SJSA1 (cell line): Measurements from ENCODE around the gene CYB5RL. TPM values are rescaled to one million over a fixed set of nuclear protein-coding genes. Genes with fewer than 3 reads are reported as not detected.

Experiments
- DNase-seq, 2 experiments: peaks; one replicate each; pipeline ENCODE4 v3.0.0-alpha.2; 2015 to 2020; ENCODE audit warnings: low spot score in 2 of 2, low read depth in 1 of 2
- H3K27ac ChIP-seq: fragments of 250-450 bp; sonication (Bioruptor Pico); 2 replicates; pipeline ENCODE4 v1.5.1; 2020; ENCODE audit warnings: mild to moderate bottlenecking, moderate library complexity
- H3K27me3 ChIP-seq: fragments of 250-450 bp; sonication (Bioruptor Pico); replicated peaks from 2 replicates; pipeline ENCODE4 v1.5.1; 2020; ENCODE audit warnings: mild to moderate bottlenecking, moderate library complexity
- H3K36me3 ChIP-seq: fragments of 250-450 bp; sonication (Bioruptor Pico); 2 replicates; pipeline ENCODE4 v1.5.1; 2020; ENCODE audit warnings: mild to moderate bottlenecking
- H3K4me1 ChIP-seq: fragments of 250-450 bp; sonication (Bioruptor Pico); replicated peaks from 2 replicates; pipeline ENCODE4 v1.6.1; 2021; ENCODE audit warnings: mild to moderate bottlenecking
- H3K4me3 ChIP-seq: fragments of 250-450 bp; sonication (Bioruptor Pico); 2 replicates; pipeline ENCODE4 v1.5.1; 2020; ENCODE audit warnings: mild to moderate bottlenecking
- H3K9me3 ChIP-seq: fragments of 250-450 bp; sonication (Bioruptor Pico); replicated peaks from 2 replicates; pipeline ENCODE4 v1.5.1; 2020; ENCODE audit warnings: mild to moderate bottlenecking
- total RNA-seq: library from RNA; depleted of rRNA; stranded (reverse); fragments of >200 nt; shearing (Covaris generic); gene quantifications from 2 replicates; pipeline ENCODE4 v1.2.3, GENCODE V29; 2014

Gene CYB5RL
- total RNA-seq, 1 experiment from 2014 or later: 4.9 TPM

DNA sequence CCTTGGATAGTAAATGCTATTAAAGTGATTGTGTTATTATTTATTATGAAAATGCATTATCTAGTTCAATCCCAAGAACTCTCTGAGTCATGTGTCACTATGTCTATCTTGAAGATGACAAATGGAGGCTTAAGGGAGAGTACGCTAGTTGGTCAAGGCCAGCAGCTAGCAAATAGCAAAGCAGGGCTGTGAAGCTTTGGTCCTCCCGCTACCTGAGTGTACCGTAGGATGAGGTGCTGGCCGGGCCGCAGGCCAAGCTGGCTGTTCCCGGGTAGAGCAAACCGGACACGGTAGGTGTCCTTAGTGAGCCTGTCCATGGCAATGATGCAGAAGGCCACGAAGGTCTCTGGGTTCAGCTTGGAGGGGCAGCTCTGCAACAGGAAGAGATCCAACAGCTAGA lies 9.3 kb downstream of the CYB5RL start:
- no peak overlapping the region for H3K27ac ChIP-seq
- no peak overlapping the region for H3K4me3 ChIP-seq
- H3K36me3 ChIP-seq: peaks cover 7% of the 10 kb centered on the region; the same call in 1 of the 2 replicates
- H3K9me3 ChIP-seq: no peaks in the 10 kb centered on the region
- no peaks in the 10 kb centered on the region for H3K27me3 ChIP-seq
- no peaks in the 10 kb centered on the region for H3K4me1 ChIP-seq
- DNase-seq: no peak

DNA sequence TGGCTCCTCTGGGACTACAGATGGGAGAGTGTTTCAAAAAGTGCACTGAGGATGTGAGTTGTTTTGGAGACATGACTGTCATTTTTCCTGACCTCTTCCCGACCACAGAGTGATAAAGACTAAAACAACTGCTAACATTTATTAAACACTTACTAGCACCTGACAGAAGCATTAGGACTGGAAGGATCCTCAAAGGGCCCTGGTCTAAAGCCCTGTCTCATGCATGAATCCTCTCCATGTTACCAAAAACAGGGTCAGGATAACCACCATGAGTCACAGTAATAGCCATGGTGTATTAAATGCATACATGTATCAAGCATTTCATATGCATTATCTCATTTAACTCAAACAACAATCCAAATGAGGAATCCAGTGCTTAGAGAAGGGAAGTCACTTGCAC lies 11.5 kb downstream of the CYB5RL start:
- DNase-seq: no peak
- no peaks in the 10 kb centered on the region for H3K9me3 ChIP-seq

GRCh38 chr1:54186056-54186455 lies 13.8 kb downstream of the CYB5RL start:
- no peak for DNase-seq
- Histone ChIP-seq H3K27ac (no peak overlapping the region), H3K9me3 (no peaks in the 10 kb centered on the region)

More for the DNA sequence above, 11.5 kb downstream of the CYB5RL start:
- H3K4me3 ChIP-seq: no peak overlapping the region
- no peak overlapping the region for H3K27ac ChIP-seq
- no peaks in the 10 kb centered on the region for H3K4me1 ChIP-seq
- 0 out of 2 replicates have a peak, but pooled peaks cover 4% of the 10 kb centered on the region for H3K36me3 ChIP-seq
- no peaks in the 10 kb centered on the region for H3K27me3 ChIP-seq

GRCh38 chr1:54180701-54181360 lies 19.0 kb downstream of the CYB5RL start:
- Histone ChIP-seq H3K4me3 (no peak overlapping the region), H3K9me3 (no peaks in the 10 kb centered on the region), H3K4me1 (no peaks in the 10 kb centered on the region), H3K27me3 (no peaks in the 10 kb centered on the region), H3K27ac (no peak overlapping the region), H3K36me3 (no peaks in the 10 kb centered on the region)
- no peak for DNase-seq

More at GRCh38 chr1:54186056-54186455, 13.8 kb downstream of the CYB5RL start:
- no peak overlapping the region for H3K4me3 ChIP-seq
- 0 out of 2 replicates have a peak, but pooled peaks cover 4% of the 10 kb centered on the region for H3K36me3 ChIP-seq
- no peaks in the 10 kb centered on the region for H3K27me3 ChIP-seq
- H3K4me1 ChIP-seq: no peaks in the 10 kb centered on the region

- Histone ChIP-seq H3K4me3 (no peak overlapping the region), H3K9me3 (no peaks in the 10 kb centered on the region), H3K27ac (no peak overlapping the region), H3K4me1 (no peaks in the 10 kb centered on the region), H3K27me3 (no peaks in the 10 kb centered on the region), H3K36me3 (no peaks in the 10 kb centered on the region)
- DNase-seq: no peak
These were observed 21.3 kb downstream of the CYB5RL start for GRCh38 chr1:54178296-54179070.

GRCh38 chr1:54177726-54178125 lies 22.1 kb downstream of the CYB5RL start:
- no peaks in the 10 kb centered on the region for H3K9me3 ChIP-seq
- H3K27ac ChIP-seq: no peak overlapping the region
- H3K4me3 ChIP-seq: no peak overlapping the region
- H3K4me1 ChIP-seq: no peaks in the 10 kb centered on the region
- no peak for DNase-seq
- no peaks in the 10 kb centered on the region for H3K27me3 ChIP-seq
- H3K36me3 ChIP-seq: no peaks in the 10 kb centered on the region

GRCh38 chr1:54176621-54177327 lies 23.1 kb downstream of the CYB5RL start:
- no peak overlapping the region for H3K27ac ChIP-seq
- H3K4me1 ChIP-seq: no peaks in the 10 kb centered on the region
- H3K27me3 ChIP-seq: no peaks in the 10 kb centered on the region
- H3K9me3 ChIP-seq: no peaks in the 10 kb centered on the region
- H3K36me3 ChIP-seq: no peaks in the 10 kb centered on the region
- DNase-seq: no peak
- H3K4me3 ChIP-seq: no peak overlapping the region

GRCh38 chr1:54174106-54174505 lies 25.7 kb downstream of the CYB5RL start:
- H3K4me1 ChIP-seq: no peaks in the 10 kb centered on the region
- H3K27ac ChIP-seq: no peak overlapping the region
- no peaks in the 10 kb centered on the region for H3K36me3 ChIP-seq
- no peak overlapping the region for H3K4me3 ChIP-seq
- H3K27me3 ChIP-seq: no peaks in the 10 kb centered on the region
- DNase-seq: no peak
- no peaks in the 10 kb centered on the region for H3K9me3 ChIP-seq

GRCh38 chr1:54173681-54174080 lies 26.1 kb downstream of the CYB5RL start:
- no peak overlapping the region for H3K27ac ChIP-seq
- H3K4me1 ChIP-seq: no peaks in the 10 kb centered on the region
- no peak for DNase-seq
- H3K27me3 ChIP-seq: no peaks in the 10 kb centered on the region
- no peaks in the 10 kb centered on the region for H3K36me3 ChIP-seq
- no peaks in the 10 kb centered on the region for H3K9me3 ChIP-seq
- H3K4me3 ChIP-seq: no peak overlapping the region

DNA sequence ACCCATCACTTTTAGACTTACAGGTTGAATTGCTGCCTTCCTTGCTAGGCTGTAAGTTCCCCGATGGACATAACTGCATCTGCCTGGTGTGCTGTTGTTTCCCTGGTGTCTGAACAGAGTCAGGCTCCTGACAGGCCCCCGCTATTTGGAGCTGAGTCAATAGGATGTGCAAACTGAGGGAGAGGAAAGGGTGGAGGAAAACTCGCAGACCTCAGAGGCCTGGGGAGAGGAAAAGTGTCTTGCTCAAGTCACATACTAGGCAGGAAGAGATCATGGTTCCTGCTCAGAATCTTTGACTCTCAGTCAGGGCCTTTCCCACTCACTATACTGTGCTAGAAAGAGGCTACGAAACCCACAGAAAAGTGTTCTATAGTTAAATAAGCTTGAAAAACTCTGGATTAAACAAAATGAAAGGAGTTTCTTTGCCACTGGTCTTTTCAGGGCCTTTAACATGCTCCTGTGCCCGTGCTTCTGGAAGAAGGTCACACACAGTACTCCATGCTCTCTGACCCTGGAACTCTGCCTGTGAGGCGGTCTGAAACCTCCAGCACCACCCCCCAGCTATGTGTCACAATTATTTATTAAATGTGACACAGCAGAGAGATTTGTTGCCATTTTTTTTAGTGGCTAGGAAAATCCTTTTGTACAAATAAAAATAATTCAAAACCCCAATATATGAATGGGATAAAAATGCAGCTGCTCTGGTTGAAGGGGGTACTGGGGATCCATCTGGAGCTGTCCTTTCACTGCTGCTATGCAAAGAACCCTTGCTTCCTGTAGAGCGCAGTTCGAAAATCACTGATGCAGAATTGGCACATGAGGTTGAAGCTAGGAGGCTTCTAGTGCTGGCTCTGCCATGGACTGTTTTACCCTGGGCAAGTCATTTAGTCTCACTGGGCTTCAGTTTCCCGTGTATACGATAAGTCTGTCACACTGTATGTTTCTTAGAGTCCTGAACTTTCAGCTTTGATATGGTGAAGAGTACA lies 26.9 kb downstream of the CYB5RL start:
- Histone ChIP-seq H3K27ac (no peak overlapping the region), H3K9me3 (no peaks in the 10 kb centered on the region), H3K27me3 (no peaks in the 10 kb centered on the region), H3K4me3 (no peak overlapping the region), H3K4me1 (no peaks in the 10 kb centered on the region), H3K36me3 (no peaks in the 10 kb centered on the region)
- DNase-seq: no peak

DNA sequence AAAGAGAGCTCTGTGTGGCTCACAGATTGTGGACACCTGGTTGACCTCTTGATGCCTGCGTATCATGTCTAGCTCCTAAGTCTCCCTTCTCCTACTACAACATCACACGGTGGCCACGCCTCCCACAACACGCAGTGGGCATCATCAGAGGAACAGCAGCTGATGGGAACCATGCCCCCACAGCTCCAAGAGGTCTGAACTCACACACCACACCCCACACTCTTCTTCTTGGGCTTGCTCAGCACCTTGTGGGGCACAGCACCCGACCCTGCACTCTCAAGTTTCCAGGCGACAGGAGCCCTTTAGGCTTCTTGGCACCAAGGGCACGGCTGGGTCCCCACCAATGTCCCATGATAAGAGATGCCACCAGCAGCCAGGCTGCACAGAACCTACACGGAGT lies 28.2 kb downstream of the CYB5RL start:
- H3K27ac ChIP-seq: no peak overlapping the region
- no peak overlapping the region for H3K4me3 ChIP-seq
- no peak for DNase-seq
- H3K9me3 ChIP-seq: no peaks in the 10 kb centered on the region
- no peaks in the 10 kb centered on the region for H3K27me3 ChIP-seq
- H3K4me1 ChIP-seq: no peaks in the 10 kb centered on the region
- no peaks in the 10 kb centered on the region for H3K36me3 ChIP-seq

GRCh38 chr1:54171016-54171415 lies 28.8 kb downstream of the CYB5RL start:
- Histone ChIP-seq H3K4me3 (no peak overlapping the region), H3K9me3 (no peaks in the 10 kb centered on the region), H3K36me3 (no peaks in the 10 kb centered on the region), H3K4me1 (no peaks in the 10 kb centered on the region), H3K27ac (no peak overlapping the region), H3K27me3 (no peaks in the 10 kb centered on the region)
- DNase-seq: no peak

DNA sequence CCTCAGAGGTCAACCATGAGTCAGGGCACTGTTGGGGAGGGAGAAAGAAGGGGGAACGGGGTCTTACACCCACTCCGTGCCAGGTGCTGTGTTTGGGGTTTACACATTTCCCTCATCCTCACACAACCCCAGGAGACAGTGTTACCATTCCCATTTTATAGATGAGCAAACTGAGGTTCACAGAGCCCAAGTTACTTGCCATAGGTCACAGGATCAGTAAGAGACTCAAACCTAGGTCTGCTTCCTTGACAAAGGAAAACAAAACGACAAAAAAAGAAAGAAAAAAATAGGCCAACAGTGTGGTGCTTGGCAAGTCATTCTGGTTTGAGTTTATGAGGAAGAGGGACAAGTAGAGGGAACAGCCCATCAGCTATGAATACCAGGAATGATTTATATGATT lies 30.8 kb downstream of the CYB5RL start:
- no peak for DNase-seq

More for the DNA sequence above, 30.8 kb downstream of the CYB5RL start:
- Histone ChIP-seq H3K36me3 (no peaks in the 10 kb centered on the region), H3K4me3 (no peak overlapping the region), H3K4me1 (no peaks in the 10 kb centered on the region), H3K9me3 (no peaks in the 10 kb centered on the region), H3K27me3 (no peaks in the 10 kb centered on the region), H3K27ac (no peak overlapping the region)
